Endodermal cell (in vitro differentiated cells): ENCODE data around the gene SCYGR3. TPM values are rescaled to one million over a fixed set of nuclear protein-coding genes. Genes with fewer than 3 reads are reported as not detected.

ENCODE experiments used
- DNase-seq: peaks from one replicate; pipeline ENCODE4 v3.0.0-alpha.2; 2017
- H3K27ac ChIP-seq: 2 replicates; pipeline ENCODE4 v1.5.1; 2013; ENCODE audit warnings: mild to moderate bottlenecking, low read depth, low read length, moderate library complexity
- H3K27me3 ChIP-seq: 2 replicates; pipeline ENCODE4 v1.6.1; 2013; ENCODE audit warnings: mild to moderate bottlenecking, low read length, moderate library complexity; ENCODE audit not compliant: insufficient read depth, control insufficient read depth, poor library complexity, severe bottlenecking
- H3K36me3 ChIP-seq: 2 replicates; pipeline ENCODE4 v1.7.0; 2013; ENCODE audit warnings: mild to moderate bottlenecking, low read length, moderate library complexity; ENCODE audit not compliant: control insufficient read depth, insufficient read depth
- H3K4me1 ChIP-seq: one replicate; pipeline ENCODE4 v1.7.0; 2013; ENCODE audit warnings: low read length; ENCODE audit not compliant: control insufficient read depth, insufficient read depth
- H3K4me3 ChIP-seq: 2 replicates; pipeline ENCODE4 v1.5.1; 2013; ENCODE audit warnings: mild to moderate bottlenecking, low read length, moderate library complexity
- H3K9ac ChIP-seq: 2 replicates; pipeline ENCODE4 v1.6.1; 2013; ENCODE audit warnings: mild to moderate bottlenecking, low read length, moderate library complexity; ENCODE audit not compliant: poor library complexity, severe bottlenecking; ENCODE audit errors: extremely low read depth
- H3K9me3 ChIP-seq: 2 replicates; pipeline ENCODE4 v1.6.1; 2013; ENCODE audit warnings: mild to moderate bottlenecking, low read length, moderate library complexity; ENCODE audit not compliant: control insufficient read depth
- H3K27ac Mint-ChIP-seq: 2 replicates; pipeline ENCODE4 v1.8.0; 2020; ENCODE audit warnings: mixed read lengths
- H3K27me3 Mint-ChIP-seq: 2 replicates; pipeline ENCODE4 v1.8.0; 2021; ENCODE audit warnings: mild to moderate bottlenecking, mixed read lengths; ENCODE audit not compliant: insufficient read depth
- H3K36me3 Mint-ChIP-seq: 2 replicates; pipeline ENCODE4 v1.8.0; 2020; ENCODE audit warnings: low read depth, mixed read lengths
- H3K4me1 Mint-ChIP-seq: 2 replicates; pipeline ENCODE4 v1.8.0; 2020; ENCODE audit warnings: mixed read lengths
- H3K4me3 Mint-ChIP-seq: 2 replicates; pipeline ENCODE4 v1.8.0; 2020; ENCODE audit warnings: mild to moderate bottlenecking, moderate library complexity, mixed read lengths
- H3K9me3 Mint-ChIP-seq: 2 replicates; pipeline ENCODE4 v1.8.0; 2020; ENCODE audit warnings: mild to moderate bottlenecking, mixed read lengths
- WGBS, 2 experiments: methylation state at CpG; one replicate each; pipeline versions ENCODE4 v1.1.5 to v1.1.7; 2013; ENCODE audit warnings: missing lambda C conversion rate in 2 of 2, mixed read lengths in 1 of 2; ENCODE audit not compliant: insufficient coverage in 1 of 2, insufficient read length in 1 of 2; 5-methylcytosine and 5-hydroxymethylcytosine counted together
- total RNA-seq, 2 donors: library from RNA; stranded (reverse); fragmentation: NEBNext Ultra II Directional in 1 of 2; extraction: Animal tissue kit (Norgen Biotek cat#: 25700) in 1 of 2; gene quantifications; 2 replicates in 1 of 2; 3 replicates in 1 of 2; pipeline ENCODE4 v1.2.1, GENCODE V29; 2021
- TF ChIP-seq, protein P1 (sequence below): fragments of 200-600 bp; sonication (generic); conservative IDR thresholded peaks from 2 replicates; pipeline ENCODE4 v1.5.0; 2021; ENCODE audit warnings: antibody characterized with exemption, mild to moderate bottlenecking

SCYGR3 gene
- total RNA-seq, 2 donors from 2014 or later = not detected

DNA sequence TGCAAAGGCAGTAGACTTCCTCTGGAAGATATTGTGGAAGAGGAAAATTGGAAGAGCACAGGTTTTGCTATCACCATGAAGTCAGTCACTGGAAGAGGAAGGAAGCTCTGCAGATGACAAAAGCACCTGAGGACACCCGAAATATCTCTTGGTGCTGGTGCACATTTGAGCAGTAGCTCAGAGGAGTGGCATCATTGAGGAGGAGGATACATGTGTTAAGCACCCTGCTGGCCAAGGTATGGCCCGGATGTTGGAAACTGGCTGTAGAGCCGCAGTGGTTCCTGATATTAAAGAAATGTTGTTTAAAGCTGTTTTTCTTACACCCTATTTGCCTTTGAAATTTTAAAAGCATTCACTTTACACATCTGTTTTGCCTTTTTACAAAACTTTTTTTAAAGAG is 48.6 kb downstream of the SCYGR3 start:
- Histone ChIP-seq H3K4me1 (no peaks in the 10 kb centered on the region), H3K36me3 (peaks cover 7% of the 10 kb centered on the region), H3K4me3 (no peak overlapping the region), H3K9ac (no peak overlapping the region), H3K9me3 (no peaks in the 10 kb centered on the region), H3K27me3 (no peaks in the 10 kb centered on the region), H3K27ac (no peak overlapping the region)
- H3K27me3 Mint-ChIP-seq = no peaks in the 10 kb centered on the region
- no peak overlapping the region for H3K4me3 Mint-ChIP-seq
- H3K36me3 Mint-ChIP-seq = peaks cover 3% of the 10 kb centered on the region
- 50 to 79% methylated on average over 1 to 3 of the region's 3 CpGs for WGBS, 2 experiments
- no peaks in the 10 kb centered on the region for H3K9me3 Mint-ChIP-seq
- TF ChIP-seq, protein P1, sequence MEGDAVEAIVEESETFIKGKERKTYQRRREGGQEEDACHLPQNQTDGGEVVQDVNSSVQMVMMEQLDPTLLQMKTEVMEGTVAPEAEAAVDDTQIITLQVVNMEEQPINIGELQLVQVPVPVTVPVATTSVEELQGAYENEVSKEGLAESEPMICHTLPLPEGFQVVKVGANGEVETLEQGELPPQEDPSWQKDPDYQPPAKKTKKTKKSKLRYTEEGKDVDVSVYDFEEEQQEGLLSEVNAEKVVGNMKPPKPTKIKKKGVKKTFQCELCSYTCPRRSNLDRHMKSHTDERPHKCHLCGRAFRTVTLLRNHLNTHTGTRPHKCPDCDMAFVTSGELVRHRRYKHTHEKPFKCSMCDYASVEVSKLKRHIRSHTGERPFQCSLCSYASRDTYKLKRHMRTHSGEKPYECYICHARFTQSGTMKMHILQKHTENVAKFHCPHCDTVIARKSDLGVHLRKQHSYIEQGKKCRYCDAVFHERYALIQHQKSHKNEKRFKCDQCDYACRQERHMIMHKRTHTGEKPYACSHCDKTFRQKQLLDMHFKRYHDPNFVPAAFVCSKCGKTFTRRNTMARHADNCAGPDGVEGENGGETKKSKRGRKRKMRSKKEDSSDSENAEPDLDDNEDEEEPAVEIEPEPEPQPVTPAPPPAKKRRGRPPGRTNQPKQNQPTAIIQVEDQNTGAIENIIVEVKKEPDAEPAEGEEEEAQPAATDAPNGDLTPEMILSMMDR = no peak
- H3K4me1 Mint-ChIP-seq = no peaks in the 10 kb centered on the region
- peak overlapping the region; percentile 6 for H3K27ac Mint-ChIP-seq
- no peak for DNase-seq

DNA sequence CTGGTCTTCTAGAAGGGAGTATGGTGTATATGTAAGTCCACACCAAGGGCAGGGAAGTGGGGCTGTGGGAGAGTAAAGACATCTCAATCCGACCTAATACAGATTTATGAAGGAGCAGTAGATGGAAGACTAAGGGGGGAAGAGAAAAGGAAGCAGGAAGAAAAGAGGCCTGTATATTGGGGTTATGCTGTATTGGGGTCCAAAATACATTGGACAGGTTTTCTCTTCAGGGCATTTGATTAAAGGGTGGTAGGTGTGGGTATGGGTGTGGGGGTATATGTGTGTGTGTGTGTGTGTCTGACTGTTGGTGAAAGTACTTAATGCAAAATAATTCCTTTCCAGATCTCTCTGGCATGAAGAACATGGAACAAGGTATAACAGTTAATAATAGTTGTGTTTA is 49.6 kb downstream of the SCYGR3 start:
- H3K27me3 Mint-ChIP-seq = no peaks in the 10 kb centered on the region
- 97 to 100% methylated on average over 1 of the region's 1 CpG for WGBS, 2 experiments

More for the DNA sequence above, 49.6 kb downstream of the SCYGR3 start:
- TF ChIP-seq, protein P1 = no peak
- no peak for DNase-seq
- no peak overlapping the region for H3K4me3 Mint-ChIP-seq
- H3K4me1 Mint-ChIP-seq = no peaks in the 10 kb centered on the region
- Histone ChIP-seq H3K4me1 (no peaks in the 10 kb centered on the region), H3K27me3 (no peaks in the 10 kb centered on the region), H3K9me3 (no peaks in the 10 kb centered on the region), H3K36me3 (peaks cover 7% of the 10 kb centered on the region), H3K4me3 (no peak overlapping the region), H3K9ac (no peak overlapping the region), H3K27ac (no peak overlapping the region)
- H3K9me3 Mint-ChIP-seq = no peaks in the 10 kb centered on the region
- H3K36me3 Mint-ChIP-seq = peaks cover 3% of the 10 kb centered on the region
- H3K27ac Mint-ChIP-seq = no peak overlapping the region

Other genes starting within 250 kb of the SCYGR3 start
- not detected for gene TM4SF20, start 235.5 kb downstream of the SCYGR3 start, total RNA-seq
- not detected for gene SCYGR1, start 226.9 kb downstream of the SCYGR3 start, total RNA-seq
- 10 to 100 TPM; 90.3 to 92.0 TPM for gene AGFG1, start 142.7 kb downstream of the SCYGR3 start, total RNA-seq
- gene SCYGR2, start 15.9 kb downstream of the SCYGR3 start, total RNA-seq = not detected
- not detected for gene SCYGR4, start 2.7 kb upstream of the SCYGR3 start, total RNA-seq
- not detected for gene SCYGR5, start 52.0 kb upstream of the SCYGR3 start, total RNA-seq
- gene SLC19A3, start 103.2 kb upstream of the SCYGR3 start, total RNA-seq = 1 to 10 TPM in 1 of 2 donors, under 1 TPM in 1; 0.68 to 1.1 TPM
- not detected for gene SCYGR6, start 109.9 kb upstream of the SCYGR3 start, total RNA-seq
- not detected for gene SCYGR7, start 113.5 kb upstream of the SCYGR3 start, total RNA-seq
- not detected for gene SCYGR8, start 131.1 kb upstream of the SCYGR3 start, total RNA-seq
- not detected for gene CCL20, start 199.0 kb upstream of the SCYGR3 start, total RNA-seq